ENCODE data around the gene FAM89B. TPM values are rescaled to one million over a fixed set of nuclear protein-coding genes. Genes with fewer than 3 reads are reported as not detected.

Gene FAM89B
- total RNA-seq, 1 donor from 2014 or later, result 21.6 TPM

DNA sequence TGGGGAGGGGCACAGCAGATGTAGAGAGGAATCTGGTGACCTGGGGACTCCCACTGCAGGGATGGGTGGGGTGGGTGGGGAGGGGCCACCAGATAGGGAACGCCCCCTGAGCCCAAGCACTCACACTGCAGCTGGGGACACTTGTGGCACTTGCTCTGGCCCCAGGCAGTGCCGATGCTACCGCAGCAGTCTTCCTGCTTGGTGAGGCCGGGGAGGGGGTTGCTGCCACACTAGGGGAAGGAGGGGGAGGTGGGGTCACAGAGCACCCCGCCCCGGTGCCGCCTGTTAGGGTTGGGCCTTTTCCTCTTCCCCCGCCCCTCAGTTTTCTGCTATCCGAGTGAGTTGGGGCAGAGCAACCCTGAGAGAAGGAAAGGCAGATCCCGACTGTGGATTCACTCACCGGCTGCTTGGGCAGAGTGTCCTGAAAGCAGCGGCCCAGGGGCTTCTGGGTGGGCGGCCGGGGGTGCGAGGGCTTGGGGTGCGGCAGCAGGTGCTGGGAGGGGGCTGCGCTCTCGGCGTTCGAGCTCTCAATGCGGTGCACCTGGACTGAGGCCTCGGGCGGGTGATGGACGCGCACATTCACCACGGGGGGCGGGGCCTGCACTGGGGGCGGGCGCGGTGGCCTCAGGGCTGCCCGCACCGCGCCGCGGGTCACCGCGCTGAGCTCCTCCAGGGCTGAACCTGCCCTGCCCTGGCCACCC, 18.9 kb upstream of the FAM89B start:
- H3K27ac Mint-ChIP-seq, result no peak overlapping the region
- POLR2A ChIA-PET, result interaction anchor here (0.6 to 3.2 kb wide), 5 partner anchors 12 to 505 kb away, joined by 4 to 38 read pairs (median 8); partner anchors contain the start of gene ZNRD2
- no peak overlapping the region for H3K4me3 Mint-ChIP-seq
- intact Hi-C loops (cut with micrococcal nuclease), result no loop called here
- H3K4me1 Mint-ChIP-seq, result peaks cover 54% of the 10 kb centered on the region
- no peaks in the 10 kb centered on the region for H3K36me3 Mint-ChIP-seq (ENCODE audit: low read depth)
- DNase-seq (no peak), ATAC-seq (ENCODE audit: low read depth) (peak; percentile 36)
- H3K9me3 Mint-ChIP-seq, result no peaks in the 10 kb centered on the region
- no peak for TF ChIP-seq CTCF (IDR thresholded peaks at IDR 0.05)
- H3K27me3 Mint-ChIP-seq, result no peaks in the 10 kb centered on the region
- CTCF ChIA-PET, result interaction anchor here (1.5 to 3.7 kb wide), 3 partner anchors 10 to 35 kb away, joined by 3 to 47 read pairs (median 12); no protein-coding TSS in a partner anchor

- CTCF ChIA-PET, result interaction anchor here (3.7 kb wide), 1 partner anchor 13 kb away, joined by 47 read pairs; no protein-coding TSS in a partner anchor
- DNase-seq, result no peak
- POLR2A ChIA-PET, result no interaction called here
- H3K27me3 Mint-ChIP-seq, result no peaks in the 10 kb centered on the region
- H3K4me1 Mint-ChIP-seq, result peaks cover 49% of the 10 kb centered on the region
- no peak for TF ChIP-seq CTCF (IDR thresholded peaks at IDR 0.05)
- intact Hi-C loops (cut with micrococcal nuclease), result no loop called here
- no peak overlapping the region for H3K27ac Mint-ChIP-seq
- H3K9me3 Mint-ChIP-seq, result no peaks in the 10 kb centered on the region
- no peak for ATAC-seq (ENCODE audit: low read depth)
- peak overlapping the region; percentile 5 for H3K4me3 Mint-ChIP-seq
- H3K36me3 Mint-ChIP-seq (ENCODE audit: low read depth), result no peaks in the 10 kb centered on the region
Observed at GRCh38 chr11:65554057-65554818, 18.1 kb upstream of the FAM89B start.

- ATAC-seq (ENCODE audit: low read depth) (no peak), DNase-seq (no peak)
- POLR2A ChIA-PET, result interaction anchor here (1.2 kb wide), 1 partner anchor 8 kb away, joined by 17 read pairs; no protein-coding TSS in a partner anchor
- Mint-ChIP-seq H3K27me3 (peaks cover under 1% of the 10 kb centered on the region), H3K4me1 (peaks cover 46% of the 10 kb centered on the region), H3K36me3 (ENCODE audit: low read depth) (no peaks in the 10 kb centered on the region), H3K9me3 (no peaks in the 10 kb centered on the region), H3K27ac (peak overlapping the region; percentile 21), H3K4me3 (peak overlapping the region; percentile 5)
- intact Hi-C loops (cut with micrococcal nuclease), result no loop called here
- CTCF ChIA-PET, result no interaction called here
- no peak for TF ChIP-seq CTCF (IDR thresholded peaks at IDR 0.05)
Observed at GRCh38 chr11:65554842-65555430, 17.4 kb upstream of the FAM89B start.

- TF ChIP-seq CTCF (IDR thresholded peaks at IDR 0.05), result no peak
Observed at GRCh38 chr11:65555693-65556231, 16.6 kb upstream of the FAM89B start.

More at GRCh38 chr11:65555693-65556231, 16.6 kb upstream of the FAM89B start:
- no peak for DNase-seq
- H3K27me3 Mint-ChIP-seq, result peaks cover 4% of the 10 kb centered on the region
- intact Hi-C loops (cut with micrococcal nuclease), result no loop called here
- CTCF ChIA-PET, result no interaction called here
- no peak for ATAC-seq (ENCODE audit: low read depth)
- no peak overlapping the region for H3K4me3 Mint-ChIP-seq
- no peaks in the 10 kb centered on the region for H3K36me3 Mint-ChIP-seq (ENCODE audit: low read depth)
- H3K4me1 Mint-ChIP-seq, result peaks cover 48% of the 10 kb centered on the region
- H3K9me3 Mint-ChIP-seq, result no peaks in the 10 kb centered on the region
- no peak overlapping the region for H3K27ac Mint-ChIP-seq
- POLR2A ChIA-PET, result interaction anchor here (1.2 to 1.9 kb wide), 2 partner anchors 9 to 15 kb away, joined by 6 to 17 read pairs; no protein-coding TSS in a partner anchor
